ENCODE measurements around the gene CZIB. TPM values are rescaled to one million over a fixed set of nuclear protein-coding genes. Genes with fewer than 3 reads are reported as not detected.

CZIB gene
- total and polyA plus RNA-seq, 2 of the 13 experiments (the other 11 are each of a cell fraction or from before 2014, with no cell fraction given) = 49.2 to 67.0 TPM

GRCh38 chr1:53172426-53173128 is 47.9 kb downstream of the CZIB start:
- H3K9ac ChIP-seq (ENCODE audit: insufficient read depth, low read depth, low read length) = no peak overlapping the region
- no peaks in the 10 kb centered on the region for H3K9me3 ChIP-seq (ENCODE audit: low read length)
- ATAC-seq (peak; percentile 49), FAIRE-seq (no peak), DNase-seq (ENCODE audit: low spot score) (peak; percentile 45)
- no peaks in the 10 kb centered on the region; a peak in 2 of 5 replicates for H3K27me3 ChIP-seq (ENCODE audit: control insufficient read depth in 1 of 2, insufficient read depth in 2 of 2, low read length in 2 of 2)
- ChIA-PET POLR2A (interaction anchor here (1.0 to 1.4 kb wide), 2 partner anchors 11 to 27 kb away, joined by 3 to 4 read pairs; no protein-coding TSS in a partner anchor), CTCF (ENCODE audit: low intra/inter-chr PET ratio, low total read pairs) (no interaction called here)
- H3K4me1 ChIP-seq (ENCODE audit: insufficient read depth, low read length) = peaks cover 56% of the 10 kb centered on the region
- intact Hi-C loops (cut with micrococcal nuclease; ENCODE audit: unreplicated experiment) (no loop called here), in situ Hi-C loops (cut with HindIII; ENCODE audit: extremely low pct_ligation_motif_present, low pct_unique_long_range_greater_than_20kb) (no loop called here)
- no peaks in the 10 kb centered on the region for H3K79me2 ChIP-seq (ENCODE audit: insufficient read depth, low read length)
- H3K36me3 ChIP-seq (replicated peaks in 1 of 2; ENCODE audit: control insufficient read depth in 1 of 2, insufficient read depth in 2 of 2, low read length in 2 of 2) = no peaks in the 10 kb centered on the region
- no TSS peak for BruUV-seq (replicated peaks)
- no peak overlapping the region for H3K4me3 ChIP-seq (replicated peaks in 1 of 3; ENCODE audit: insufficient read depth in 1 of 3, low read depth in 2 of 3, low read length in 3 of 3)
- peak overlapping the region; percentile 63 for H3K4me2 ChIP-seq (ENCODE audit: low read depth, low read length)
- H2AFZ ChIP-seq (ENCODE audit: low read length) = peak overlapping the region; percentile 3
- H3K27ac ChIP-seq (ENCODE audit: extremely low read length, insufficient read depth, low read length) = no peak overlapping the region
- H4K20me1 ChIP-seq (ENCODE audit: insufficient read depth, low read length) = no peaks in the 10 kb centered on the region
- WGBS (ENCODE audit: low lambda C conversion rate) = 8% methylated on average over 6 of the region's 6 CpGs
- TF ChIP-seq MIER3 (CRISPR knock-in tag; IDR thresholded peaks at IDR 0.05; ENCODE audit: borderline replicate concordance) = 0 out of 2 replicates have a peak, but pooled peaks have one; percentile 15
- TF ChIP-seq ATAD3A (CRISPR knock-in tag; IDR thresholded peaks at IDR 0.05) = no peak
- TF ChIP-seq, protein P1, sequence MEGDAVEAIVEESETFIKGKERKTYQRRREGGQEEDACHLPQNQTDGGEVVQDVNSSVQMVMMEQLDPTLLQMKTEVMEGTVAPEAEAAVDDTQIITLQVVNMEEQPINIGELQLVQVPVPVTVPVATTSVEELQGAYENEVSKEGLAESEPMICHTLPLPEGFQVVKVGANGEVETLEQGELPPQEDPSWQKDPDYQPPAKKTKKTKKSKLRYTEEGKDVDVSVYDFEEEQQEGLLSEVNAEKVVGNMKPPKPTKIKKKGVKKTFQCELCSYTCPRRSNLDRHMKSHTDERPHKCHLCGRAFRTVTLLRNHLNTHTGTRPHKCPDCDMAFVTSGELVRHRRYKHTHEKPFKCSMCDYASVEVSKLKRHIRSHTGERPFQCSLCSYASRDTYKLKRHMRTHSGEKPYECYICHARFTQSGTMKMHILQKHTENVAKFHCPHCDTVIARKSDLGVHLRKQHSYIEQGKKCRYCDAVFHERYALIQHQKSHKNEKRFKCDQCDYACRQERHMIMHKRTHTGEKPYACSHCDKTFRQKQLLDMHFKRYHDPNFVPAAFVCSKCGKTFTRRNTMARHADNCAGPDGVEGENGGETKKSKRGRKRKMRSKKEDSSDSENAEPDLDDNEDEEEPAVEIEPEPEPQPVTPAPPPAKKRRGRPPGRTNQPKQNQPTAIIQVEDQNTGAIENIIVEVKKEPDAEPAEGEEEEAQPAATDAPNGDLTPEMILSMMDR (CRISPR knock-in tag; IDR thresholded peaks at IDR 0.05) = peak; percentile 67
- no peak; the same call in 1 of the 2 replicates for TF ChIP-seq CREB1 (IDR thresholded peaks at IDR 0.05)
- TF ChIP-seq CREB1 (CRISPR knock-in tag; IDR thresholded peaks at IDR 0.05) = peak; percentile 52; the same call in 1 of the 2 replicates
- peak; percentile 66 for TF ChIP-seq STAG1 (CRISPR knock-in tag; IDR thresholded peaks at IDR 0.05)
- peak; percentile 58 for TF ChIP-seq SMC3 (IDR thresholded peaks at IDR 0.05; ENCODE audit: low read length)
- no peak for TF ChIP-seq ZNF567 (CRISPR knock-in tag; IDR thresholded peaks at IDR 0.05; ENCODE audit: borderline replicate concordance)
- TF ChIP-seq XRCC5 (optimal IDR thresholded peaks at IDR 0.05; ENCODE audit: low read length) = peak; percentile 29
- 0 out of 2 replicates have a peak, but pooled peaks have one; percentile 15 for TF ChIP-seq FOXK1 (CRISPR knock-in tag; IDR thresholded peaks at IDR 0.05; ENCODE audit: borderline replicate concordance, low read depth)
- 0 out of 2 replicates have a peak, but pooled peaks have one; percentile 26 for TF ChIP-seq ZNF143 (CRISPR knock-in tag; IDR thresholded peaks at IDR 0.05)
- peak; percentile 47; the same call in 1 of the 2 replicates for TF ChIP-seq ZNF263 (CRISPR knock-in tag; IDR thresholded peaks at IDR 0.05)
- peak; percentile 23; the same call in 1 of the 2 replicates for TF ChIP-seq RAD21 (CRISPR knock-in tag; IDR thresholded peaks at IDR 0.05)
- TF ChIP-seq, protein P2, sequence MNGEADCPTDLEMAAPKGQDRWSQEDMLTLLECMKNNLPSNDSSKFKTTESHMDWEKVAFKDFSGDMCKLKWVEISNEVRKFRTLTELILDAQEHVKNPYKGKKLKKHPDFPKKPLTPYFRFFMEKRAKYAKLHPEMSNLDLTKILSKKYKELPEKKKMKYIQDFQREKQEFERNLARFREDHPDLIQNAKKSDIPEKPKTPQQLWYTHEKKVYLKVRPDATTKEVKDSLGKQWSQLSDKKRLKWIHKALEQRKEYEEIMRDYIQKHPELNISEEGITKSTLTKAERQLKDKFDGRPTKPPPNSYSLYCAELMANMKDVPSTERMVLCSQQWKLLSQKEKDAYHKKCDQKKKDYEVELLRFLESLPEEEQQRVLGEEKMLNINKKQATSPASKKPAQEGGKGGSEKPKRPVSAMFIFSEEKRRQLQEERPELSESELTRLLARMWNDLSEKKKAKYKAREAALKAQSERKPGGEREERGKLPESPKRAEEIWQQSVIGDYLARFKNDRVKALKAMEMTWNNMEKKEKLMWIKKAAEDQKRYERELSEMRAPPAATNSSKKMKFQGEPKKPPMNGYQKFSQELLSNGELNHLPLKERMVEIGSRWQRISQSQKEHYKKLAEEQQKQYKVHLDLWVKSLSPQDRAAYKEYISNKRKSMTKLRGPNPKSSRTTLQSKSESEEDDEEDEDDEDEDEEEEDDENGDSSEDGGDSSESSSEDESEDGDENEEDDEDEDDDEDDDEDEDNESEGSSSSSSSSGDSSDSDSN (CRISPR knock-in tag; IDR thresholded peaks at IDR 0.05) = no peak
- no peak for TF ChIP-seq LCORL (IDR thresholded peaks at IDR 0.05)
- peak; percentile 42; the same call in 1 of the 2 replicates for TF ChIP-seq LCORL (CRISPR knock-in tag; IDR thresholded peaks at IDR 0.05)
- TF ChIP-seq HNF4A (CRISPR knock-in tag; IDR thresholded peaks at IDR 0.05) = no peak
- 0 out of 2 replicates have a peak, but pooled peaks have one; percentile 11 for TF ChIP-seq SALL1 (CRISPR knock-in tag; IDR thresholded peaks at IDR 0.05)
- TF ChIP-seq SRF (IDR thresholded peaks at IDR 0.05; ENCODE audit: low read depth, low read length) = 0 out of 2 replicates have a peak, but pooled peaks have one; percentile 66
- peak; percentile 31; the same call in 1 of the 2 replicates for TF ChIP-seq DRAP1 (CRISPR knock-in tag; IDR thresholded peaks at IDR 0.05)
- TF ChIP-seq ELF3 (CRISPR knock-in tag; IDR thresholded peaks at IDR 0.05) = peak; percentile 25; the same call in 1 of the 2 replicates

Data from HepG2 (cell line).